Measurements from ENCODE around the gene HSD17B11. TPM values are rescaled to one million over a fixed set of nuclear protein-coding genes. Genes with fewer than 3 reads are reported as not detected.

The HSD17B11 gene
- total and polyA plus RNA-seq, 2 of the 8 experiments (the other 6 are each of a cell fraction or from before 2014, with no cell fraction given) = 6.0 to 9.0 TPM

DNA sequence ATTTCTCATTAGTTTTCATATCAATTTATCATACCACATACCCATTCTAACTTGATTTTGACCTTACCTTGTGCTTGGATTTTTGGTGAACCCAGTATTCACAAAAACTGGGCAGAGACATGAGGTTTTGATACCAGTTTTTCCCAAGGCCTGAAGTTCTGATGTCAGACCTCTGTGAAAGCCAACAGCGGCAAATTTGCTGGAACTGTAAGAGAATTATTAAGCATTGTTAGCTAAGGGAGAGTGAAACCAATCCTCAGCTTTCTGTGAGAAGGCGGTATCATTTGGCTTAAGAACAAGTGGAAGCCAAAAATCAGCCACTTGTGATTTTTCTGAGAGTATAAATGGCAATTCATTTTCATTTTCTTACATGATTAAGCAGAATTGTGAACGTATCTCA lies 77.2 kb downstream of the HSD17B11 start:
- Histone ChIP-seq H2BK20ac (ENCODE audit: low read length) (no peak overlapping the region), H3K23me2 (ENCODE audit: low read depth, low read length) (no peaks in the 10 kb centered on the region), H2BK15ac (ENCODE audit: low read length) (no peak overlapping the region), H3K56ac (replicated peaks; ENCODE audit: insufficient read length, low read depth, low read length) (no peak overlapping the region), H3K9me3 (ENCODE audit: insufficient read depth in 2 of 2, low read depth in 1 of 2, low read length in 1 of 2) (no peaks in the 10 kb centered on the region), H3K23ac (ENCODE audit: insufficient read length) (no peak overlapping the region), H3K27me3 (replicated peaks in 1 of 4; ENCODE audit: control insufficient read depth in 3 of 4, extremely low read depth in 1 of 4, insufficient read depth in 3 of 4, low read length in 3 of 4) (no peaks in the 10 kb centered on the region), H3K79me2 (ENCODE audit: control insufficient read depth in 1 of 2, insufficient read depth in 2 of 2, low read length in 2 of 2) (no peaks in the 10 kb centered on the region), H4K91ac (replicated peaks; ENCODE audit: insufficient read length, low read length) (no peak overlapping the region), H4K8ac (ENCODE audit: extremely low read depth, insufficient read depth, low read length) (no peak overlapping the region), H3K36me3 (ENCODE audit: control insufficient read depth in 2 of 4, insufficient read depth in 4 of 4, low read length in 3 of 4) (no peaks in the 10 kb centered on the region), H3K27ac (ENCODE audit: low read depth, low read length) (no peak overlapping the region), H4K20me1 (replicated peaks in 1 of 2; ENCODE audit: control insufficient read depth in 1 of 2, insufficient read depth in 2 of 2, low read length in 2 of 2) (no peaks in the 10 kb centered on the region), H2BK12ac (ENCODE audit: low read depth, low read length) (no peak overlapping the region), H3K9ac (replicated peaks in 1 of 4; ENCODE audit: extremely low read depth in 1 of 4, low read depth in 3 of 4, low read length in 3 of 4) (no peak overlapping the region), H3K18ac (ENCODE audit: extremely low read depth, low read length) (no peak overlapping the region), H3K79me1 (ENCODE audit: low read depth, low read length) (no peaks in the 10 kb centered on the region), H3K4me1 (replicated peaks in 1 of 4; ENCODE audit: control insufficient read depth in 3 of 4, insufficient read depth in 4 of 4, low read length in 3 of 4) (no peaks in the 10 kb centered on the region), H3K14ac (ENCODE audit: insufficient read length) (no peak overlapping the region), H4K5ac (ENCODE audit: insufficient read length, low read depth, low read length) (no peak overlapping the region), H2AK5ac (ENCODE audit: low read depth, low read length) (no peak overlapping the region), H2BK120ac (replicated peaks; ENCODE audit: low read depth, low read length) (no peak overlapping the region), H2BK5ac (ENCODE audit: low read depth, low read length) (no peak overlapping the region), H3K4me3 (ENCODE audit: extremely low read depth in 1 of 4, insufficient read depth in 2 of 4, low read depth in 3 of 4, low read length in 4 of 4) (no peak overlapping the region), H2AFZ (ENCODE audit: low read length) (no peak overlapping the region), H3K4ac (replicated peaks; ENCODE audit: insufficient read length, low read depth, low read length) (no peak overlapping the region), H3K4me2 (ENCODE audit: insufficient read depth in 1 of 2, low read depth in 2 of 2, low read length in 2 of 2) (no peak overlapping the region)
- FAIRE-seq (no peak), DNase-seq (ENCODE audit: low read depth in 1 of 2, low spot score in 2 of 2) (no peak)
- CTCF ChIA-PET (ENCODE audit: partially characterized antibody) = interaction anchor here (0.7 to 1.5 kb wide), 2 partner anchors 414 to 524 kb away, joined by 3 read pairs; no protein-coding TSS in a partner anchor
- TF ChIP-seq SP2 (IDR thresholded peaks at IDR 0.05; ENCODE audit: low read length) (no peak), SP4 (IDR thresholded peaks at IDR 0.05; ENCODE audit: low read length) (no peak), RFX5 (IDR thresholded peaks at IDR 0.05; ENCODE audit: borderline replicate concordance, low read depth, low read length) (no peak), TAF1 (IDR thresholded peaks at IDR 0.05; ENCODE audit: low read depth, low read length) (no peak), NANOG (IDR thresholded peaks at IDR 0.05; ENCODE audit: insufficient read depth, low read depth, low read length, poor library complexity, severe bottlenecking) (no peak), HDAC2 (IDR thresholded peaks at IDR 0.05; ENCODE audit: borderline replicate concordance in 1 of 2, low read depth in 2 of 2, low read length in 2 of 2) (no peak), SRF (IDR thresholded peaks at IDR 0.05; ENCODE audit: low read depth, low read length) (no peak), CBX5 (IDR thresholded peaks at IDR 0.05; ENCODE audit: low read depth, low read length) (no peak), BACH1 (IDR thresholded peaks at IDR 0.05; ENCODE audit: low read length) (no peak), POLR2A (IDR thresholded peaks at IDR 0.05; ENCODE audit: control extremely low read depth in 1 of 2, low read depth in 2 of 2, low read length in 2 of 2) (no peak), GABPA (IDR thresholded peaks at IDR 0.05; ENCODE audit: borderline replicate concordance, insufficient read depth, low read length) (no peak)
- POLR2A ChIA-PET (ENCODE audit: partially characterized antibody) = interaction anchor here (0.7 kb wide), 1 partner anchor 458 kb away, joined by 3 read pairs; no protein-coding TSS in a partner anchor
- 91% methylated on average over 3 of the region's 3 CpGs; no CpG with 5 or more reads in 1 of the 2 experiments for WGBS, 2 experiments (ENCODE audit: extremely low coverage in 1 of 2, insufficient coverage in 1 of 2, insufficient read length in 1 of 2, insufficient replicate concordance in 2 of 2, low coverage in 1 of 2, low lambda C conversion rate in 2 of 2, missing lambda C conversion rate in 1 of 2)

All from H1 (cell line).